Suppressor macrophage treated with lipopolysaccharide for 4 hours (primary cell): ENCODE results near the gene BRF1.
A peak's percentile ranks its signal among the peaks of the same experiment; 100 is the strongest.

Experiments used
- DNase-seq: peaks from one replicate; pipeline ENCODE4 v3.0.0-alpha.2; 2020

Gene BRF1

DNA sequence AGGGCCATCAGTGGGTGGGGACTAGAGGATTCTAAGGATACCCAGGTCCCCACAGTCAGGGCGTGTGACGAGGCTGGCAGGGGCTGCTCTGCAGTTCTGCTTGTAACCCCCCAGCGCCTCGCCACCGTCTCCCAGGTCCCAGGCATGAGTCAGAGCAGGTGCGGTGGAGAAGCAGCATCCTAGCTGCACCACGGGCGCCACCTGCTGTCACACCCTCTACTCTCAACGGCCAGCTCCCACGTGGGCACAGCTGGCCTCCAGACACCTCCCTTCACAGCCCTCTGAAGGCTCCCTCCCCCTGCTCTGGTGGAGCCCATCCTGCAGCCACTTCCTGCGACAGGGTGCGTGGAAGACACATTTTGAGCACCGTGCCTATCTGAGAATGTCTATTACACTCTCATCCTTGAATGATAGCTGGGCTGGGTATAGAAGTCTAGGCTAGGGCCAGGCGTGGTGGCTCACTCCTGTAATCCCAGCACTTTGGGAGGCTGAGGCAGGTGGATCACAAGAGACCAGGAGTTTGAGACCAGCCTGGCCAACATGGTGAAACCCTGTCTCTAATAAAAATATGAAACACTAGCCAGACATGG is 112.8 kb downstream of the BRF1 start:
- DNase-seq = no peak

DNA sequence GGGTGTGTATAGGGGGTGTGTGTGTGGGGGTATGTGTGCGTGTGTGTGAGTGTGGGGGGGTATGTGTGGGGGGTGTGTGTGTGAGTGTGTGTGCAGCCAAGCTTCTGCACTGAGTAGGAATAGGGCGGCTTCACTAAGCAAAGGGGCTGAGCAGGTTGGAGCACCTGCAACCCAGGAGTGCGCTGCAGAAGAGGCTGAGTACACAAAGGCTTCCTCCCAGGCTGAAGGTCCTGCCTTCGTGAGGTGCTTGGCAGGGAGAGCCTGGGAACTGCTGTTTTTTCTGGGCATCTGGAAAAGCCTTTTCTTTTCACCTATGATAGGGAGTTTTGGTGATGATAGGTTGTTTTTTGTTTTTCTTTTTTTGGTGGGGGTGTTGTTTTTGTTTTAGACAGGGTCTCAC is 113.7 kb downstream of the BRF1 start:
- DNase-seq = no peak

DNA sequence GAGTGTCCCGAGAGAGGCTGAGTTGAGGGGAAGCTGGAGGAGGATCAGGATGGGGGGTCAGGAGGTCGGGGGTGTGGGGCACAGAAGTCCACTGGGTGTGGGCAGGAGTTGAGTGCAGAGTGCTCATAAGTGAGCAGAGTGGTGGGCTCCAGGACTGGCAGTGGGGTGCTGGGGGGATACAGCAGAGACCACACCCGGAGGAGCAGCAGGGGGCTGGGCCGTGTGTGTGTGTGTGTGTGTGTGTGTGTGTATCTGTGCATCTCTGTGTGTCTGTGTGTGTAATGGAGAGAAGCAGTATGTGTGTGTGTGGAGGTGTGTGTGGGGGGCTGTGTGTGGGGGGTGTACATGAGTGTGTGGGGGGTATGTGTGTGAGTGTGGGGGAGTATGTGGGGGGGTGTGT is 114.8 kb downstream of the BRF1 start:
- no peak for DNase-seq

DNA sequence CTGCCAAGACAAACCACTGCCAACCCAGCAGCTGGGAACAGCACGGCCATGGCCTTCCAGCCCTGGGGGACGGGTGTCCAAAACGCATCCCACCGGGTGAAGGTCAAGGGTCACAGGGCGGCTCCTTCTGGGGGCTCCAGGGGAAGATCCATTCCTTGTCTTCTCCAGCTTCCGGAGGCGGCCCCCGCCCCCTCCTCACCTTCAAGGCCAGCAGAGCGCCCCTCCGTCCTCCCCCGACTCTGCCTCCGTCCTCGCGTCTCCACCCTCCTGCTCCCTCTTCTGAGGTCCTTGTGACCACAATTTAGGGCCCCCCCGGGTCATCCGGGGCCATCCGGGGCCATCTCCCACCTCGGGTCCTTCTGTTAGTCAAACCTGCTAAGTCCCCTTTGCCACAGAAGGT is 115.8 kb downstream of the BRF1 start:
- DNase-seq = no peak

DNA sequence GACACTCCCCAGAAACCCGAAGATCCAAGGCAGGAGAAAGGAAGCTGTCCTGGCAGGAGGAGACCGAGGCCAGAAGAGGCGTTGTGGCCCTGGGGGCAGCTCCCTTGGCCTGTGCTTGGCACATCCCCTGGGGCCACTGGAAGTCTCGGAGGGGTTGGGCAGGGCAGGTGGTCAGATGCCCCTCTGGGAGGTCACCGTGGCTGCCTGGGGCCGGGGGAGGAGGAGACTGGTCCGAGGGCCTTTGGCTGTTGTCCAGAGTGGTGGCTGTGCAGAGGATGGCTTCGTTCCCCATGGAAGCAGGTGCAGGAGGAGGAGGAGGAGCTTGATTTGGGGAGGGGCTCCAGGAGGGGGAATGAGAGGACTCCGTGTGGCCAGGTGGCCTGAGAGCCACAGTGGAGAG is 116.3 kb downstream of the BRF1 start:
- no peak for DNase-seq

DNA sequence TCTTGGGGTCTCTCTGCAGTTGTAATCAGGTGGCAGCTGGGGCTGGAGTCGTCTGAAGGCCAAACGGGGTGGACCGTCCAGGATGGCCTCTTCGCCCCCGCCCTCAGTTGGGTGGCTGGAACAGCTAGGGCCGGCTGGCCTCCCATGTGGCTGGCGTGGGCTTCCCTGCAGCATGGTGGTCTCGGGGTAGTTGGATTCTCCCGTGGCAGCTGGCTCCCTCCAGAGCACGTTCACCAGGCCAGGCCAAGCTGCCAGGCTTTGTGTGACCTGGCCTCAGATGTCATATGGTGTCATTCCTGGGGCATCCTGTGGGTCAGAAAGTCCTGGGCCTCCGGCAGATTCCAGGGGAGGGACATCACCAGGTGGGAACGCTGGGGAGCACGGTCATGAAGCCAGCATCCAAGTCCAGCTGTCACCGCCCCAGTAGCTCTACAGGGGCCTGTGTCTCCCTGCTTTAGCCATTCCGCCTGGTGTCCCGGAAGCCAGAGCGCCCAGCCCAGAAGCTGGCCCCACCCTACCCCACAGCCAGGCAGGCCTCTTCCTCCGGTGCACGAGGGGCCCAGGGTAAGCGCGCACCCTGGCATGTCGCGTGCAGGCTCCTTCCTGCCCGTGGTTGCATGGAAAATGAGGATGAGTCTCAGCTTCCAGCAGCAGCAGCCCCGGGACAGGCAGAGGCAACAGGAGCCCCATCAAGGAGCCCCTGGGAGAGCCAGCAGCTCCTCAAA is 118.3 kb downstream of the BRF1 start:
- DNase-seq = no peak

DNA sequence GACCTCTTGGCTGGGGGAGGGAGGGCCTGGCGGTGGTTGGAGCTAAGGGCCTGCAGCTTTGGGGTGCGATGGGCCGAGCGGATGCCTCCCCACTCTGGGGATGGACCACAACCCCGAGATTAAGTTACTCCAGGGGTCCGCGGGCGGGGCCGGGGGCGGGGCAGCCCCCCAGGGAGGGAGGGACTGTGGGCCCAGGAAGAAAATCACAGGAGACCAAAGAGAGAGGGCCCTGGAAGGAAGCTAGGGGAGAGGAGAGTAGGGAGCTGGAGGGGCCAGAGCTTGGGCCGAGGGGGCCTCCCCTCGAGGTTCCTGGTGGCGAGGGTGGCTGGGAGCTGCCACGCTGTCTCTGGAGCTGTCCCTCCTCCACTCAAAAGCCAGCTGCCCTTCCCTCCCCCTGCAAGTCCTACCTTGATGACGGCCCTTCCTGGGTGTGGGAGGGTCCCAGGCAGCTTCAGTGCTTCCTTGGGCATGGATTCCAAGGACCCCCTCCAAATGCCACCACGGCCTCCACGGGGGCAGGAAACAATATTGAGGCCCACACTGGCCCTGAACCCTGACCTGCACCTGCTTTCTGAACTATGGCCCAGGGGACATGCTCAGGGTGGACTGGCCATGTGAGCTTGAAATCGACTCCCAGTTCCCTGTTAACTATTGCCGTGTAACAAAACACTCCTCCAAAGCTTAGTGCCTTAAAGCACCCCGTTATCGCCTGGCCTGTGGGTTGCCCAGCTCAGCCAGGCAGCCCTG is 119.1 kb downstream of the BRF1 start:
- no peak for DNase-seq

DNA sequence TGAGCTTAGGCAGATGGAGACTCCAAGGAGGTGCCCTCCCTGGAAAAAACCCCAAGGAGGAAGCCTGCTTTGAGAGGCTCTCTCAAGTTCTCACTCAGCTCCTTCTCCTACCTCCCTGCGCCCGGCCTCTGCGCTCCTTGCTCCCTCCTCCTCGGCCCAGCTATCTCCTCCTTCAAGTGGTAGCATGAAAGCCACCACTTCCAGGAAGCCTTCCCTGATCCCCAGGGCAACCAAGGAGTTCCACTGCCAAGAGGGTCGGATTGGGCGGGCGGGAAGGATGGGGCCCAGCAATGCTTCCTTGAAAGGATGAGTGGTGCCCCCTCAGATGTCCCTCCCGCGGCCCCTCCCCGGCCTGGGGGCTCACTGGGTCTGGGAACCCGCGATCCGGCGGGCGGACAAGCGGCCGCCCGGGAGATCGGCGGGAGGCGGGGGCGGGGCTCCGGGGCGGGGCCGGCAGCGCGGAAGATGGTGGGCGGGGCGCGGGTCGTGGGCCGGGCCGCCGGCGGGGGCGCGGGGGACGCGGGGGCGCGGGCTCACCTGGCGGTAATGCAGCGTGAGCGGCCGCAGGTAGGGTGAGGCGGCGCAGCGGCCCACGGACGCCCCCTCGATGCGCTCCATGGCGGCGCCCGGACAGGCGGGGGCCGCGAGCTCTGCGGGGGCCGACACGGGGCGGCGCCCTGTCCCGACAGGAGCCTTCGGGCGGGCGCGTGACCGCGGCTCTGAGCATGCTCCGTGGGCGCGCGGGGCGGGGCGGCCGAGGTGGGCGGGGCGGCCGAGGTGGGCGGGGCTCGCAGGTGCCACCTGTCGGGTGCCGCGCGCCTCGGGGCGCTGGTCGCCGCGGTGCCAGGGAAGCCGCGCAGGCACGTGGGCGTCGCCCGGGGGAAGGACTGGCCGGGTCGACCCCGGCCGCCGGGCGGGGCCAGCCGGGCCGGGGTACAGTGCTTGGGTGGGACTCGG is 119.9 kb downstream of the BRF1 start, which contains the start of gene NUDT14:
TSS of gene NUDT14 (minus strand) at position 721 of the 957 bp plus-strand sequence. CDS start at position 618, 103 bp downstream.
- DNase-seq = peak; percentile 54

DNA sequence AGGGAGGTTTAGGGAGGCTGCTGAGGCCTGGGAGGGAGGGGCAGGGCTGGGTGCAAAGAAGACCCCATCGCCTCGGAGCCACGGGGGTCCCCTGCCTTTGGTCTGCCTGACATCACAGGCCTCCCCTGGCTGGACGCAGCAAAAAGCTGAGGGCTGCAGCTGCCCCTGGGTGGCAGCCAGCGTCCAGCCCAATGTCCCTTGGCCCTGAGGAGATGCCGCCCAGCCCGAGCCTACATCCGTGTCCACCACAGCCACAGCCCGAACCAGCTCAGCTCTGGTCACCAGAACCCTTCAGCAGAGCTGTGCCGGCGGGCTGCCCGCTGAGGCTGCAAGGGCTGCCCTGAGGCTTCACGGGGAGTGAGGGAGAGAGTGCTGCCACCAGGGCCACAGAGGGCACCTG is 121.6 kb downstream of the BRF1 start:
- no peak for DNase-seq

DNA sequence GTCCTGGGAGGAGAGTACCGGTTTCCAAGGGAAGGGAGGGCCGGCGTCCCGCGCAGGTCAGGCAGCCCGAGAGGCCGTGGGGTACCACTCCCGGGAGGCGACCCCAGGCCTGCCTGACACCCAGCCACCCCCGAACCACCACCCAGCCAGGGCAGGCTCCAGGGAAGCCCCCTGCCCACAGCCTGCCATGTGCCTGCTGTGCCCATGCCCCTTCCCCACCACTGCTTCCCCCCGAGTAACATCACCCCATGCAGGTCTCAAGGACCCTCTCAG is 122.0 kb downstream of the BRF1 start:
- no peak for DNase-seq

DNA sequence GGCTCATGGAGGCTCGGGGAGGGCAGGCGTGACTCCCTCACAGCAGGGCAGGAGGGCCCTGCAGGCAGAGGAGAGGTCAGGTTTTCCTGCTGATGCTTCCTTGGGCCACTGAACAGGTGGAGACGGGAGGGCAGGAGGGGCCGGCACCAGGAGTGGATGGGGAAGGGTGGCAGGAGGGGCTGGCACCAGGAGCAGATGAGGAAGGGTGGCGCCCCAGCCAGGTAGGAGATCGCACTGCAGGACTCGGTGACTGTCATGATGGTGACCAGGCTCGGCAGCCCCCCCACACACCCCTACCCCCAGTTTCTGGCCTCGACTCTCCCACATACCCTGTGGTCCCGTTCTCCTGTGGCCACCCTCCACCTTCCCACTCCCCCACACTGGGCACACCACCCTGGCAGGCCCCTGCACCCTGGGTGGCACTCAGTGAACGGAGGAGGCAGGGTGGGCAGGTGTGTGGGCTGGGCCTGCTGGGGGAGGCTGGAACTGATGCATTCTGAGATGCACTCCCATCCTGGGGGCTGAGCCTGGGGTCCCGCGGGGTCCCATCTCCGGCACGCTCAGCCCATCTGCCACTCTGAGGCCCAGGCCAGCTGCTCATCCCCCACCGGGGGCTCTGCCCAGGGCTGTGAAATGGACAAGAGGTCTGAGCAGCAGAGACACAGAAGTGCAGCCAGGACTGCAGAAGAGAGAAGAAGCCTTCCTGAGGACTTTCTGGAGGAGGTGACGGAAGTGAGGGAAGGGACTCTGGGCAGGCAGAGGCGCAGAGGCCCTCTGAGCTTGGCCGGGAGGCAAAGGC is 122.5 kb downstream of the BRF1 start:
- DNase-seq = no peak

DNA sequence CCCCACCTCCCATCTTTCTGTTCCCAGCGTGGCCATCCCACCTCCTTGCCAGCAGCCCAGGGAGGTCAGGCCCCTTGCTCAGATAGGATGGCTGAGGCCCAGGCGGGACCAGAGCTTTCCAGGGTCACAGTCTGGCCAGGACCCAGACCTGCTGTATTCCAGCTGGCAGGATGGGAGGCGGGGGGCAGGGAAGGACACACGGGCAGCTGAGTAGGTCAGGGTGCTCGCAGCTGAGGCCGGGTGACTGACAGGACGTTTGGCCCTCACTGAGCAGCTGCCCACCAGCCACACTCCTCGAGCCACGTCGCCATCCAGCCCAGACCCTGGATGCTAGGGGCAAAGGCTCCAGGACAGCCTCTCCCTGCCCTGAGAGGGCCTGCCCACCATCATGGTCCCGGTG is 123.7 kb downstream of the BRF1 start:
- no peak for DNase-seq

DNA sequence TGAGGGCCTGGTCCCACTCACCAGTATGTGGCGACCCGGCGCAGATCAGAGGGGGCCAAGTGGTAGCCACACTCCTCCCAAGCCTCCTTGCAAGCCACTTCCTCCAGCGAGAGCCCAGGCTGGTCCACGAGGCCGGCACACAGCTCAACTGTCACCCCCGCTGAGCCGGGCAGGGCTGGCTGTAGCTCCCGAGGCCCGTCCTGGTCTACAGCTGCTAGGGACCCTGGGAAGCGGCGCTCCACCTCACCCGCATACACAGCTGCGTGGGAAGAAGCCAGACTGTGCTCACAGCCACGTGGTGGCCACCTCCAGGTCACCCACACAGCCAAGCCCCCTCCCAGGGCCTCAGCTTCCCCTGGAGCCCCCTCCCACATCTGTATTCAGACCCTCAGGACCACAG is 124.3 kb downstream of the BRF1 start:
- no peak for DNase-seq

DNA sequence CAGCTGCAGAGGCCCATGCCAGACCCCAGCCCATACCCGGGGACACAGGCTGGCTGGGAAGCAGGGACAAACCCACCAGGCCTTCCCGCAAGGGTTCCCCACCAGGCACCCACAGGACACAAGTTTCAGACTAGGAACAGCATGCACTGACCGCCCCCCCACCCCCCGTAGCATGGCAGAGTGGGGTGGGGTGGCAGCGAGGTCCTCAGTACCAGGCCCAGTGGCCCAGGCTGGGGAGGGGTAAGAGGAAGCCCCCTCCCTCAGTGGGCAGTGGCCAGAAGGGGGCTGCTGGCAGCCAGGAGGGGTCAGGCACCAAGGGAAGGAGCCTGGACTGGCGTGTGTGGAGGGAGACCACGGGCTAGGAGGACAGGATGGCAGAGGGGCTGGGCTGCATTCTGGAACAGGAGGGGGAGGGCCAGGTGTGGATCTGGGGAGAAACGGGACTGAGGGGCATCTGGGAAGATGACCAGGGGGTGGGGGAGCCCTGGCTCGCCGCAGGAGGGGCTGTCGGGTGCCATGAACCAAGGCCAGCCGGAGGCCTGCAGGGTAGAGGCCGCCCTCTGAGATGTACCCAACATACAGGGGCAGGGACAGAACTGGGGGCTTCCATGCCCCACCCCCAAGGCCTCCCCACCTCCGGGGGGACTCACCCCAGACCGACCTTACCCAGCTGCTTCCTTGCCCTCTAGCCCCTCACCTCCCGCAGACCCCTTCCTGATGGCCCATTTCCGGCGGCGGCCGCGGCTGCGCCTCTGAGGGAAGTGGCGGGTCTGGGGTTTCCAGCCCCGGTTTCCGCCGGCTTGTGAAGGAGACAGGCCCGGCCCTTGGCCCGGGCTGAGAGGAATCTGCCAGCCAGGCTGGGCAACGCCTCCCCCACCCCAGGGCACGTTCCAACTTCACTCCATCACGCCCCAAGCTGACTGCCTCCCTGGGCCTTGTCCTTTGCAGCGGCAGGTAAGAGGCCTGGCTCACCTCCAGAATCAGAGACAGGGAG is 126.6 kb downstream of the BRF1 start:
- peak; percentile 18 for DNase-seq

DNA sequence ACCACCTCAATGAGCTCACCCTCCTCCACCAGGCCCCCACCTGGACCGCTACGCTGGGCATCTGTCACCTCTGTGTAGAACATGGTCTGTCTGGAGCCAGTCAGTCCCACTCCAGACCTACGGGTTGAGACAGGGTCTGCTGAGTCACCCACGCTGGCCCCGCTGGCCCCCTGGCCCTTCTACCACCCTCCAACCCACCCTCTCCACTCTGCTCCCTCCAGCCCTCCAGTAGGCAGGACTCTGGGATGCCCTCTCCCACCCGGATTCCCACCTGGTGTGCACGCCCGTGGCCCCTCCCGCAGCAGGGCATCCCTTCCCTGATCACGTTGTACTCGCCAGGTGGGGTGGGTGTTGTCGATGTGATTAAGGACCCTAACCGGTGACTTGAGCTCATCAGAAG is 127.7 kb downstream of the BRF1 start:
- no peak for DNase-seq

DNA sequence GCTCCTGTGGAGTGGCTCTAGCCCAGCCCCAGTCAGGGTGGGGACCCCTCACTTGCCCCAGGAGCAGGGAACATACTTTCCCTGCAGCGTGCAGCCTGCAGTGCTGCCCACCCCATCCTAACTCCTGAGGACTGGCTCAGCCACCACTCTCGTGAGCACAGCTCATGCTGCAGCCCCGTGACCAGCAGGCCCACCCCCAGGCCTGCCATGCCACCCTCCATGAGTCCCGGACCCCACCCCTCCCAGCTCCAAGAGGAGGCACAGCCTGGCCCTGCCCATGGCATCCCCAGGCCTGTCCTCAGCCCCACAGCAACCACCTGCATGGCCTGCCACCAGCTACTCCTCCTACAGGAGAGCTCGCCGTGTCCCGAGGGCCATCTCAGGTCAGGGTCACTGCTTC is 128.3 kb downstream of the BRF1 start:
- no peak for DNase-seq

DNA sequence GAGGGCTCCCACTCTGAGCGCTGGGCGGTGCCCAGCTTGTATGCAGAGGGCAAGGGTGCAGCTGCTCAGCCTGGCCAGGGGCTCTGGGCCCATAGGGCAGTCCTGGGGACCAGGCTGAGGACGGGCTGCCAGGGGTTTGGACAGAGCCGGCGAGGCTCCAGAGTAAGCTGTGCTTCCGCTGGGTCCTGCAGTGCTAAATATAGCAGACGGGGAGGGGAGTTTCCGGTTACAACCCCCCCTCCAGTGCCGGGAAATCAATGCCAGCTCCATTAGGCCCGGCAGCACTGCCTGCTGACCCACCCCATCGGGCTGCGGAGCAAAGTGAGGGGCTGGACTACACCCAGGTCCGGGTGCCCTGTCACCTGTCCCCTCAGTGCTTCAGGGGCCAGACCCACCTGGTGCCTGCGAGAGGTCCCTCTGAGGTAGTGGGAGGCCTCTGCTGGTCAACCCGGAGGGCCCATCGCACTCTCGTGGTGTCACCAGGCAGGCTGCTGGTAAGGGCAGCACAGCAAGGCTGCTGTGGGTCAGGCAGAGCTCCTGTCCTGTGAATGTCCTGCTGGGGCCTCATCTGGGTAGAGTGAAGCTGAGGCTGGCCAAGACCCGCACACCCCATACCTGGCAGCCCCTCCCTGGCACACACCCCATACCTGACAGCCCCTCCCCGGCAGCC is 129.7 kb downstream of the BRF1 start:
- DNase-seq = no peak

DNA sequence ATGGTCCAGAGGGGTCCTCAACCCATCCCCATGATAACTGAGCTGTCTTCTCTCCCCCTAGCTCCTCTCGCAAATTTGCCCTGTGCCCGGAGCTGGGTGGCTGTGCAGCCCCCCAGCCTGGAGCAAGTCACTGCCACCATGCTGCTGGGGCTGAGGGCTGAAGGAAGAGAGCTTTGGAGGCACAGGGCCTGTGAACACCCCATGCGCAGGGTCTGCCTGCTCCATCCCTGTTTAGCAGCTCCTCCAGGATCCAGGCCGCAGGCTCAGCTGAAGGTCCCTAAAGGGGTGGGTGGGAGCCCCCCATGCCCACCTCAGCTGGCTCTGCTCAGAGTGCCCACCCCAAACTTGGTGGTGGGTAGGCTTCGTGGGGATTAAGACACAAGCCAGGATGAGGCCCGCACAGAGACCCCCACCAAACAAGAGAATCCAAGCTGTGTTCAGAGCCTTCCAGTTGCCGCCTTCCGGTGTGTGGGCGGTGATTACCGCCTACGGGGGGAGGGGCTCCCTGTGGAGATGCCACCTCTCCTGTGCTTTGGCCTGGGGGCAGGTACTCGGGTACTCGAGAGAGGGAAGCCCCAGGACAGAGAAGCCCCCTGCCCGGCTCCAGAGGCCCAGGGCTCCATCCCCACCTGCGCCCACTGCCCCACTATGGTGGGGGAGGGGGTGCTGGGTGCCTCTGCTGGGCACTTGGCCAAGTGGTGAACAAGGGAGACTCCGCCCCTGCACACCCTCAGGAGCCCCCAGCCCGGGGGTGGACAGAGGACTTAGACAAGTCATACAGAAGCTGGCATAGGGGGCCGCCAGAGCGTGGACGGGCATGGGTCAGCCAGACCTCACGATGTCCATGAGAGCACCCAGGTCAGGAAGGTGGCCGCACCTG is 130.8 kb downstream of the BRF1 start:
- no peak for DNase-seq

DNA sequence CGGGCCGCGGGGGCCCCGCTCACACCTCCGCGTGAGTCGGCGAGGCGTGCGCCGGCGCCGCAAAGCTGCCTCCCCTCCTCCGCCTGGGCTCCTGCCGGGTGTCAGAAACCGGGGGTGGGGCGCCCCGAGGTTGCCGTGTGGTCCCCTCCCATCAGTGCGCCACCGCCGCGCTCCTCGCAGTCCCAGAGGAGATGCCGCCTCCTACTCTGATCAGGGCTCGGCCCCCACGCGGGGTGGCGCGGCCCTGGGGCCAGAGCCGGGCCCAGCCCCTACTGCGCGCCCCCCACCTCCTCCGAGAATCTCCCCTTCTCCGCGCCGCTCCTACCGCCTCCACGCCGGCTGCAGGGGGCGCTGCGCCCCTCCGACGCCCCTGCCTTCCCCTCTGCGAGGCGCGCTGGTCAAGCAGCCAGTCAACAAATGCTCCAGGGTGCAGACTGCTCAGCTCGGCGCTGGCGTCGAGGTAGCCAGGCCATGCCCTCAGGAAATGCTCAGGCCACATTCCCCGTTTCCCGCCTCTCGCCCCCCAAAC is 131.8 kb downstream of the BRF1 start:
- peak; percentile 16 for DNase-seq
